Upper lobe of left lung (tissue), 6 donors: ENCODE data around the gene KCNT1. TPM values are rescaled to one million over a fixed set of nuclear protein-coding genes. Genes with fewer than 3 reads are reported as not detected.

ENCODE experiments used
- ATAC-seq, 2 donors: fragments of 200-7000 bp; cut with Tn5 transposase; one replicate each; pipeline ENCODE4 v1.9.1; 2022; ENCODE audit warnings: mild to moderate bottlenecking in 2 of 2, moderate library complexity in 2 of 2; ENCODE audit not compliant: low FRiP score in 2 of 2
- DNase-seq, 2 donors: peaks; one replicate each; pipeline ENCODE4 v3.0.0-alpha.2; 2019 to 2020
- H3K27ac ChIP-seq, 4 donors: fragments of 200-600 bp; sonication (generic); one replicate each; pipeline ENCODE4 v1.5.1; 2016 to 2019
- H3K27me3 ChIP-seq, 4 donors: fragments of 200-600 bp; sonication (generic); one replicate each; pipeline ENCODE4 v1.5.1; 2017 to 2019
- H3K36me3 ChIP-seq, 4 donors: fragments of 200-600 bp; sonication (generic); one replicate each; pipeline ENCODE4 v1.5.1; 2016 to 2019
- H3K4me1 ChIP-seq, 4 donors: fragments of 200-600 bp; sonication (generic); one replicate each; pipeline ENCODE4 v1.5.1; 2018 to 2019
- H3K4me3 ChIP-seq, 4 donors: fragments of 200-600 bp; sonication (generic); one replicate each; pipeline ENCODE4 v1.5.1; 2017 to 2019; ENCODE audit warnings: mild to moderate bottlenecking in 2 of 4, moderate library complexity in 1 of 4
- H3K9me3 ChIP-seq, 4 donors: fragments of 200-600 bp; sonication (generic); one replicate each; pipeline ENCODE4 v1.5.1; 2018 to 2019
- EP300 ChIP-seq, 4 donors: sonication (generic); formaldehyde crosslinking; IDR thresholded peaks; one replicate each; pipeline ENCODE4 v1.5.1; 2017; ENCODE audit warnings: antibody characterized with exemption in 4 of 4, control low read depth in 2 of 4
- POLR2A ChIP-seq, 4 donors: fragments of 450-650 bp; IDR thresholded peaks; one replicate each; pipeline ENCODE4 v1.5.1; 2016 to 2017; ENCODE audit warnings: antibody characterized with exemption in 4 of 4, mild to moderate bottlenecking in 2 of 4
- POLR2AphosphoS5 ChIP-seq, 2 donors: sonication (generic); formaldehyde crosslinking; IDR thresholded peaks; one replicate each; pipeline ENCODE4 v1.5.1; 2017; ENCODE audit warnings: antibody characterized with exemption in 2 of 2
- WGBS, 2 donors: methylation state at CpG; one replicate each; pipeline ENCODE4 v1.1.5; 2017 to 2018; 5-methylcytosine and 5-hydroxymethylcytosine counted together
- total RNA-seq, 6 donors: library from RNA; depleted of rRNA in 4 of 6; stranded (reverse); fragments of >200 nt in 4 of 6; gene quantifications; one replicate each; pipeline versions ENCODE4 v1.1.0 to v1.2.1, GENCODE V29; 2016 to 2021
- TF ChIP-seq, protein P1 (sequence below), 6 experiments: fragments of 450-650 bp in 4 of 6; fragments of 200-600 bp in 2 of 6; sonication (generic) in 2 of 6; IDR thresholded peaks; one replicate each; pipeline ENCODE4 v1.5.1; 2016 to 2019; ENCODE audit warnings: antibody characterized with exemption in 6 of 6
- donor health status: DM: no; HTN: no; CAD: no; lungs with moderate emphysema.
- donor health status: DM: no; HTN: yes; CAD: no; lungs with severe emphysema.

KCNT1 gene
- total RNA-seq, 6 donors from 2014 or later: 0.11 to 1.0 (median 0.31) TPM; not detected in 2

DNA sequence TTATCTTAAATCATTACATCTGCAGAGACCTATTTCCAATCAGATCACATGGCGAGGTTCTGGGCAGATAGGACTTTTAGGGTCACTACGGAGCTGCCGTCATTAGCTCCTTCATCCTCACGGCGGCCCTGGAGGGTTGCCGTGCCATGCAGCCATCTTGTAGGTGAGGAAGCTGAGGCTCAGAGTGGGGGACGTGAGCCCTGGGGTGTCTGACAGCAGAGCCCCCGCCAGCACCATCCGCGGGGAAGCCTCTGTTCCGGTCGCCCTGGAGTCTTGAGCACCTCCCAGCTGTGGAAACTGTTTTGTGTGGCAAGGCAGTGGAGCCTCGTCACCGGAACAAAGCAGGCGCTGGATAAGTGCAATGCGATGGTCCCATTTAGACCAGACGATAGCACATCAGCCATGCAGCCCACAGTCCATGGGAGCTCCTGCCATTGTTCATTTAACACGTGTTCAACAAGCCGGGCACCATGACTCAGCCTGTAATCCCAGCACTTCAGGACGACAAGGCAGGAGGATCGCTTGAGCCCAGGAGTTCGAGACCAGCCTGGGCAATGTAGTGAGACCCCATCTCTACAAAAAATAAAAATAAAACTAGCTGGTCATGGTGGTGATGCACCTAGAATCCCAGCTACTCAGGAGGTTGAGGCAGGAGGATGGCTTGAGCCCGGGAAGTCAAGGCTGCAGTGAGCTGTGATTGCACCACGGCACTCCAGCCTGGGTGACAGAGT is 61.9 kb downstream of the KCNT1 start:
- H3K27ac ChIP-seq: no peak overlapping the region
- no peaks in the 10 kb centered on the region for H3K4me1 ChIP-seq
- no peak overlapping the region for H3K4me3 ChIP-seq
- H3K9me3 ChIP-seq: peaks cover 0 to 19% (median 12%) of the 10 kb centered on the region in 4 donors
- peak in 1 of 2 donors; percentile 51 for DNase-seq
- H3K27me3 ChIP-seq: no peaks in the 10 kb centered on the region
- H3K36me3 ChIP-seq: no peaks in the 10 kb centered on the region
- no peak for TF ChIP-seq EP300 (IDR thresholded peaks at IDR 0.05)
- no peak for TF ChIP-seq POLR2A (IDR thresholded peaks at IDR 0.05)
- TF ChIP-seq POLR2AphosphoS5 (IDR thresholded peaks at IDR 0.05): no peak
- TF ChIP-seq, protein P1, sequence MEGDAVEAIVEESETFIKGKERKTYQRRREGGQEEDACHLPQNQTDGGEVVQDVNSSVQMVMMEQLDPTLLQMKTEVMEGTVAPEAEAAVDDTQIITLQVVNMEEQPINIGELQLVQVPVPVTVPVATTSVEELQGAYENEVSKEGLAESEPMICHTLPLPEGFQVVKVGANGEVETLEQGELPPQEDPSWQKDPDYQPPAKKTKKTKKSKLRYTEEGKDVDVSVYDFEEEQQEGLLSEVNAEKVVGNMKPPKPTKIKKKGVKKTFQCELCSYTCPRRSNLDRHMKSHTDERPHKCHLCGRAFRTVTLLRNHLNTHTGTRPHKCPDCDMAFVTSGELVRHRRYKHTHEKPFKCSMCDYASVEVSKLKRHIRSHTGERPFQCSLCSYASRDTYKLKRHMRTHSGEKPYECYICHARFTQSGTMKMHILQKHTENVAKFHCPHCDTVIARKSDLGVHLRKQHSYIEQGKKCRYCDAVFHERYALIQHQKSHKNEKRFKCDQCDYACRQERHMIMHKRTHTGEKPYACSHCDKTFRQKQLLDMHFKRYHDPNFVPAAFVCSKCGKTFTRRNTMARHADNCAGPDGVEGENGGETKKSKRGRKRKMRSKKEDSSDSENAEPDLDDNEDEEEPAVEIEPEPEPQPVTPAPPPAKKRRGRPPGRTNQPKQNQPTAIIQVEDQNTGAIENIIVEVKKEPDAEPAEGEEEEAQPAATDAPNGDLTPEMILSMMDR (IDR thresholded peaks at IDR 0.05): no peak
- ATAC-seq: no peak
- 89 to 90% methylated on average over 17 to 24 of the region's 24 CpGs for WGBS, 2 donors

DNA sequence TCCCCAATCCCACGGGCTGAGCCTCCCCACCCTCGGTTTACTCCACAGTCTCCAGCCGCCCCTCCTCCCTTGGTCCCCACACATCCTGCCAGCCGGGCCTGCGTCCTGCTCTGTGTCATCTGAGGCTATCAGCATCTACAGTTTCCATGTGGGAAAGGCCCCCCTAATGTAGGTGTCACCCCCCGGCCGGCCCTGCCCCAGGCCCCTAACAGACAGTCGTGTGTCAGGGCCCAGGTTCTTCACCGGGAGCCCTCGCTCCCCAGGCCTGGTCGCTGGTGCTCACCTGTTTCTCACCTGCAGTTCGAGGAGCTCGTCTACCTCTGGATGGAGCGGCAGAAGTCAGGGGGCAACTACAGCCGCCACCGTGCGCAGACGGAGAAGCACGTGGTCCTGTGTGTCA is 62.7 kb downstream of the KCNT1 start:
- Histone ChIP-seq H3K27ac (no peak overlapping the region), H3K36me3 (no peaks in the 10 kb centered on the region), H3K9me3 (peaks cover 0 to 19% (median 12%) of the 10 kb centered on the region in 4 donors), H3K4me1 (no peaks in the 10 kb centered on the region), H3K4me3 (no peak overlapping the region), H3K27me3 (no peaks in the 10 kb centered on the region)
- DNase-seq: no peak
- TF ChIP-seq EP300 (IDR thresholded peaks at IDR 0.05) (no peak), POLR2A (IDR thresholded peaks at IDR 0.05) (no peak), POLR2AphosphoS5 (IDR thresholded peaks at IDR 0.05) (no peak)
- TF ChIP-seq, protein P1 (IDR thresholded peaks at IDR 0.05): no peak
- WGBS, 2 donors: 89 to 95% methylated on average over 9 to 19 of the region's 19 CpGs
- ATAC-seq: no peak

DNA sequence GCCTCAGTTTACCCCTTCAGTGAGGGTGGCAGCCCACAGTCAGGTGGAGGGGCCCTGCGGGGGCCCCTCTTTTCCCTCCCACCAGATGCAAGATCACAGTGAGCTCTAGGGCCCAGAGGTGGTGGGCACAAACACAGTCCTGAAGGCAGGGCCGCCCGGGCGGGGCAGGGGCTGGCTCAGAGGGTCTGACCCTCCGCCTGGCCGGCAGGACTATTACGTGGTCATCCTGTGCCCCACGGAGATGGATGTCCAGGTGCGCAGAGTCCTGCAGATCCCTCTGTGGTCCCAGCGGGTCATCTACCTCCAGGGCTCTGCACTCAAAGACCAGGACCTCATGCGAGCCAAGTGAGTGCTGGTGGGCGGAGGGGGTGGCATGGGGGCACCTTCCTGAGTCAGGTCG is 63.4 kb downstream of the KCNT1 start:
- Histone ChIP-seq H3K27ac (no peak overlapping the region), H3K9me3 (peaks cover 0 to 19% (median 12%) of the 10 kb centered on the region in 4 donors), H3K4me3 (no peak overlapping the region), H3K36me3 (no peaks in the 10 kb centered on the region), H3K4me1 (no peaks in the 10 kb centered on the region), H3K27me3 (no peaks in the 10 kb centered on the region)
- TF ChIP-seq EP300 (IDR thresholded peaks at IDR 0.05): no peak
- TF ChIP-seq, protein P1 (IDR thresholded peaks at IDR 0.05): no peak
- TF ChIP-seq POLR2AphosphoS5 (IDR thresholded peaks at IDR 0.05): no peak
- TF ChIP-seq POLR2A (IDR thresholded peaks at IDR 0.05): no peak
- 93 to 98% methylated on average over 2 to 12 of the region's 13 CpGs for WGBS, 2 donors
- DNase-seq (peak in 1 of 2 donors; percentile 70), ATAC-seq (no peak)

DNA sequence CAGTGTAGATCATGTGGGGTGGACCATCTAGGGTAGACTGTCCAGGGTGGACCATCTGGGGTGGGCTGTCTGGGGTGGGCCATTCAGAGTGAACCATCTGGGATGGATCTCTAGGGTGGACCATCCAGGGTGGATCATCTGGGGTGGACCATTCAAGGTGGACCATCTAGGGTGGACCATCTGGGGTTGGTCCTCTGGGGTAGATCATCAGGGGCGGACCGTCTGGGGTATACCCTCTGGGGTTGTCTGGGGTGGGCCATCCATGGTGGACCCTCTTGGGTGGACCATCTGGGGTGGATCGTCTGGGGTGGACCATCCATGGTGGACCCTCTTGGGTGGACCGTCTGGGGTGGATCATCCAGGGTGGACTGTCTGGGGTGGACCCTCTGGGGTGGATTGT is 64.3 kb downstream of the KCNT1 start:
- peaks cover 0 to 19% (median 12%) of the 10 kb centered on the region in 4 donors for H3K9me3 ChIP-seq
- ATAC-seq: no peak
- H3K4me1 ChIP-seq: no peaks in the 10 kb centered on the region
- no peak overlapping the region for H3K27ac ChIP-seq
- DNase-seq: no peak
- WGBS, 2 donors: 100% methylated on average over 3 of the region's 4 CpGs; no CpG with 5 or more reads in 1 of the 2 donors
- TF ChIP-seq, protein P1 (IDR thresholded peaks at IDR 0.05): no peak
- TF ChIP-seq EP300 (IDR thresholded peaks at IDR 0.05): no peak
- TF ChIP-seq POLR2A (IDR thresholded peaks at IDR 0.05): no peak
- TF ChIP-seq POLR2AphosphoS5 (IDR thresholded peaks at IDR 0.05): no peak
- H3K36me3 ChIP-seq: no peaks in the 10 kb centered on the region
- no peaks in the 10 kb centered on the region for H3K27me3 ChIP-seq
- no peak overlapping the region for H3K4me3 ChIP-seq

DNA sequence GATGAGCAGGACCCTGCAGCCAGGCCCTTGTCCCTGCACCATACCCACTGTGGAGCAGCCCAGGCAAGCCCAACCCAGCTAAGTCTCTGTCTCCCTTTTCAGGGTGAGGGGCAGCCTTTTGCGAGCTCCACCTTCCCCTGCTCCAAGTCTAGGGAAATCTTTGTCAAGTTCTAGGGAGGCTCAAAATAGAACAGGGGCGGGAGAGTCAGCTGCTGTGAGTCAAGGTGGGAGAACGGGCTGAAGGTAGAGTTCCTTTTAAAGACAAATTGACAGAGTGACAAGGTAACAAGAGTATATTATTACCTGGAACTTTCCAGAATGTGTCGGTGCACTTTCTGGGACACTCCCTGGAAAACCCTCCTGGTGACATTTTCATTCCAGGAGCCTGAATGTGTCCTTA is 64.7 kb downstream of the KCNT1 start:
- peaks cover 0 to 19% (median 12%) of the 10 kb centered on the region in 4 donors for H3K9me3 ChIP-seq
- no peak for DNase-seq
- no peaks in the 10 kb centered on the region for H3K36me3 ChIP-seq
- no peak for ATAC-seq
- no peaks in the 10 kb centered on the region for H3K27me3 ChIP-seq
- no peaks in the 10 kb centered on the region for H3K4me1 ChIP-seq
- TF ChIP-seq EP300 (IDR thresholded peaks at IDR 0.05) (no peak), POLR2A (IDR thresholded peaks at IDR 0.05) (no peak), POLR2AphosphoS5 (IDR thresholded peaks at IDR 0.05) (no peak)
- TF ChIP-seq, protein P1 (IDR thresholded peaks at IDR 0.05): no peak
- H3K4me3 ChIP-seq: no peak overlapping the region
- H3K27ac ChIP-seq: no peak overlapping the region
- WGBS, 2 donors: 89 to 98% methylated on average over 4 of the region's 4 CpGs
